Smooth muscle cell (in vitro differentiated cells): Measurements from ENCODE around the gene NSF. TPM values are rescaled to one million over a fixed set of nuclear protein-coding genes. Genes with fewer than 3 reads are reported as not detected.

Experiments
- DNase-seq: peaks from one replicate; lab custom pipeline; 2025; ENCODE audit not compliant: unreplicated experiment; lab: John Stamatoyannopoulos, UW
- H2AFZ ChIP-seq: fragments of 200-600 bp; sonication (generic); 2 replicates; pipeline ENCODE4 v1.6.0; 2016; ENCODE audit warnings: antibody characterized with exemption, low read depth, mild to moderate bottlenecking
- H3F3A ChIP-seq: fragments of 200-600 bp; sonication (generic); 2 replicates; pipeline ENCODE4 v1.6.0; 2017; ENCODE audit warnings: antibody characterized with exemption, low read depth
- H3K27ac ChIP-seq: fragments of 200-600 bp; sonication (generic); 2 replicates; pipeline ENCODE4 v1.5.1; 2016; ENCODE audit warnings: low read depth, mild to moderate bottlenecking
- H3K27me3 ChIP-seq: fragments of 200-600 bp; sonication (generic); 2 replicates; pipeline ENCODE4 v1.6.1; 2016; ENCODE audit warnings: low read depth, mild to moderate bottlenecking
- H3K36me3 ChIP-seq: fragments of 200-600 bp; sonication (generic); 2 replicates; pipeline ENCODE4 v1.5.1; 2016; ENCODE audit warnings: low read depth
- H3K4me1 ChIP-seq: fragments of 200-600 bp; sonication (generic); 2 replicates; pipeline ENCODE4 v1.5.1; 2016; ENCODE audit warnings: low read depth
- H3K4me2 ChIP-seq: fragments of 200-600 bp; sonication (generic); 2 replicates; pipeline ENCODE4 v1.6.0; 2016; ENCODE audit warnings: mild to moderate bottlenecking
- H3K4me3 ChIP-seq: fragments of 200-600 bp; sonication (generic); 2 replicates; pipeline ENCODE4 v1.5.1; 2016; ENCODE audit warnings: mild to moderate bottlenecking
- H3K79me2 ChIP-seq: fragments of 200-600 bp; sonication (generic); 2 replicates; pipeline ENCODE4 v1.6.0; 2016; ENCODE audit warnings: low read depth, mild to moderate bottlenecking
- H3K9ac ChIP-seq: fragments of 200-600 bp; sonication (generic); 2 replicates; pipeline ENCODE4 v1.6.0; 2016; ENCODE audit warnings: low read depth
- H3K9me3 ChIP-seq: fragments of 200-600 bp; sonication (generic); replicated peaks from 2 replicates; pipeline ENCODE4 v1.5.1; 2016; ENCODE audit warnings: low read depth
- H4K20me1 ChIP-seq: fragments of 200-600 bp; sonication (generic); 2 replicates; pipeline ENCODE4 v1.6.0; 2016; ENCODE audit warnings: low read depth
- WGBS: methylation state at CpG from one replicate; pipeline ENCODE4 v1.1.7; 2016; ENCODE audit warnings: low lambda C conversion rate; 5-methylcytosine and 5-hydroxymethylcytosine counted together
- polyA plus RNA-seq: library from polyadenylated mRNA; unstranded; fragments of >200 nt; fragmentation: Nextera tagmentation; extraction: Ambion mirVana; gene quantifications from 2 replicates; pipeline ENCODE4 v1.2.1, GENCODE V29; 2016
- total RNA-seq: library from RNA; depleted of rRNA; stranded (reverse); fragments of >200 nt; gene quantifications from 2 replicates; pipeline ENCODE4 v1.2.3, GENCODE V29; 2014
- TF ChIP-seq, protein P1 (sequence below): fragments of 200-600 bp; sonication (generic); IDR thresholded peaks from 2 replicates; pipeline ENCODE4 v1.5.1; 2017; ENCODE audit warnings: borderline replicate concordance, mild to moderate bottlenecking, antibody characterized with exemption; ENCODE audit not compliant: insufficient read depth, poor library complexity, severe bottlenecking

The NSF gene
- total and polyA plus RNA-seq, 2 experiments from 2014 or later, result 27.7 to 34.0 TPM

DNA sequence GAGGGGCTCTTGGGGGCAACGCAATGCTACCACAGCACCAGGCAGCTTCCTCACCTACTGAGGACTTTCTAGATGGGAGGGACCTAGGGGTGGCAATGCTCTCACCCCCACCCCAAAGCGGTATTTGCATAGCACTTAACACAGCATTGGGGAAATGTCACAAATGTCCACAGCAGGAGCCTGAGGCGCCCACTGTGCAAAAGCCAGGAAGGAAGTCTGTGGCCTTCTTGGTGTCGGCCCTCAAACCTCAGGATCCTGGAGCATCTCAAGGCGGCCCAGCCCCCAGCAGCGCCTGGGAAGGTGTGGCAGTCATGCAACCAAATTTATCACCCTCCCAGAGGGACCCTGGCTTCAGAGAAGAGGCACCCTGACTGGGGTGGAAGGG is 182.7 kb downstream of the NSF start:
- H3K4me2 ChIP-seq, result no peak overlapping the region
- H3K79me2 ChIP-seq, result no peaks in the 10 kb centered on the region
- no peak overlapping the region for H3K4me3 ChIP-seq
- no peaks in the 10 kb centered on the region for H3K9me3 ChIP-seq
- 76% methylated on average over 6 of the region's 6 CpGs for WGBS
- no peak for DNase-seq
- peaks cover 12% of the 10 kb centered on the region for H3F3A ChIP-seq
- peaks cover 9% of the 10 kb centered on the region for H3K4me1 ChIP-seq
- no peaks in the 10 kb centered on the region for H3K27me3 ChIP-seq
- no peak overlapping the region for H3K27ac ChIP-seq
- no peaks in the 10 kb centered on the region for H4K20me1 ChIP-seq
- no peak overlapping the region for H2AFZ ChIP-seq
- no peak overlapping the region for H3K9ac ChIP-seq
- no peaks in the 10 kb centered on the region for H3K36me3 ChIP-seq
- TF ChIP-seq, protein P1, sequence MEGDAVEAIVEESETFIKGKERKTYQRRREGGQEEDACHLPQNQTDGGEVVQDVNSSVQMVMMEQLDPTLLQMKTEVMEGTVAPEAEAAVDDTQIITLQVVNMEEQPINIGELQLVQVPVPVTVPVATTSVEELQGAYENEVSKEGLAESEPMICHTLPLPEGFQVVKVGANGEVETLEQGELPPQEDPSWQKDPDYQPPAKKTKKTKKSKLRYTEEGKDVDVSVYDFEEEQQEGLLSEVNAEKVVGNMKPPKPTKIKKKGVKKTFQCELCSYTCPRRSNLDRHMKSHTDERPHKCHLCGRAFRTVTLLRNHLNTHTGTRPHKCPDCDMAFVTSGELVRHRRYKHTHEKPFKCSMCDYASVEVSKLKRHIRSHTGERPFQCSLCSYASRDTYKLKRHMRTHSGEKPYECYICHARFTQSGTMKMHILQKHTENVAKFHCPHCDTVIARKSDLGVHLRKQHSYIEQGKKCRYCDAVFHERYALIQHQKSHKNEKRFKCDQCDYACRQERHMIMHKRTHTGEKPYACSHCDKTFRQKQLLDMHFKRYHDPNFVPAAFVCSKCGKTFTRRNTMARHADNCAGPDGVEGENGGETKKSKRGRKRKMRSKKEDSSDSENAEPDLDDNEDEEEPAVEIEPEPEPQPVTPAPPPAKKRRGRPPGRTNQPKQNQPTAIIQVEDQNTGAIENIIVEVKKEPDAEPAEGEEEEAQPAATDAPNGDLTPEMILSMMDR, result no peak

DNA sequence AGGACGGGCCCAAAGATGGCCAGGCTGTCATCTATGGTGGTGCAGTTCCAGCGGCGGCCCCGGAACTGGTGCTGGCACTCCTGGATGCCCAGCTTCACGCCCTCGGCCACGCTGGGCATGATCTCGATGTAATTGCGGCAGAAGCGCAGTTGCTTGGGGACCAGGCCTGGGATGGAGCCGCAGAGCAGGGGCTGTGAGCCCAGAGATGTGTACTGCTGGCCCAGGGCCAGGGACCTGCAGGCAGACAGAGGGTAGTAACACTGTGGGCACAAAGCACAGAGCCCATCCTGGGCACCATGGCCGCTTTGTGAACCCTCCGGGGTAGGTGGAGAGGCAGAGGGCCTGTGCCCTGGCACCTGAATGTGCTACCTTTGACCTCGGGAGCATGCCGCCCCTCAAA is 183.2 kb downstream of the NSF start:
- H3K4me2 ChIP-seq, result no peak overlapping the region
- WGBS, result 88% methylated on average over 15 of the region's 15 CpGs
- no peaks in the 10 kb centered on the region for H4K20me1 ChIP-seq
- no peaks in the 10 kb centered on the region for H3K9me3 ChIP-seq
- no peaks in the 10 kb centered on the region for H3K36me3 ChIP-seq
- no peak overlapping the region for H3K9ac ChIP-seq
- DNase-seq, result no peak
- TF ChIP-seq, protein P1, result no peak
- no peak overlapping the region for H2AFZ ChIP-seq
- H3F3A ChIP-seq, result peaks cover 12% of the 10 kb centered on the region
- peaks cover 9% of the 10 kb centered on the region for H3K4me1 ChIP-seq
- H3K79me2 ChIP-seq, result no peaks in the 10 kb centered on the region
- no peaks in the 10 kb centered on the region for H3K27me3 ChIP-seq
- no peak overlapping the region for H3K27ac ChIP-seq
- H3K4me3 ChIP-seq, result no peak overlapping the region

DNA sequence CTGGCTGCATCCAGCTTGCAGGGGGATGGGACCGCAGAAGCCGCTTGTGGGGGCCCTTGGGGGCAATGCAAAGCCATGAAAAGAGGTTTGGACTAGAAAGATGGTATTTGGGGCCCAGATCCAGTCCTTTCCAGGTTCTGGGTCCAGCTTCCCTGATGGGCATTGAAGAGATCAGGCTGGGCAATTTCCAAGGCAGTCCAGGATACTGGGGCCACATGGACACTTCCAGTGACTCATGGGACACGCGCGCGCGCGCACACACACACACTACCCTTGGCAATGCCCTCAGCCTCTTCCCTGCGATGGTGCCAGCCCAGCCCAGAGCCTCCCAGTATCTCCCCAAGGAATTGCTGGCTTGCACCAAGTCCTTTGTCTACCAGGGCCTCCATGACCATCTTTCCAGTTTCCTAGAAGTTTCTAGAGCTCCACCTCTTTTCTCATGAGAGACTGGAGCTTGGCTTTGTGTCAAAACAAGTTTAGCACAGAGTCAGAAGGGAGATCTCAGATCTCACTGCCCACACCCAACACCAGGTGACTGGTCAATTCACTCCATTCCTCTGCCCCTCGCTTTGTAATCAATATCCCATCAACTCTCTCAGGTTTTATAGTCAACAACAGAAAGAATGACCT is 183.8 kb downstream of the NSF start:
- H3K9ac ChIP-seq, result no peak overlapping the region
- peaks cover 9% of the 10 kb centered on the region for H3K4me1 ChIP-seq
- H3K4me2 ChIP-seq, result no peak overlapping the region
- 89% methylated on average over 10 of the region's 10 CpGs for WGBS
- H3K4me3 ChIP-seq, result no peak overlapping the region
- no peaks in the 10 kb centered on the region for H3K27me3 ChIP-seq
- DNase-seq, result no peak
- no peaks in the 10 kb centered on the region for H3K9me3 ChIP-seq
- no peak overlapping the region for H2AFZ ChIP-seq
- TF ChIP-seq, protein P1, result no peak
- no peak overlapping the region for H3K27ac ChIP-seq
- H3F3A ChIP-seq, result peaks cover 12% of the 10 kb centered on the region
- no peaks in the 10 kb centered on the region for H4K20me1 ChIP-seq
- H3K79me2 ChIP-seq, result no peaks in the 10 kb centered on the region
- H3K36me3 ChIP-seq, result no peaks in the 10 kb centered on the region
